Islet precursor cell (in vitro differentiated cells): Measurements from ENCODE around the gene BCL11A.

ENCODE experiments used
- DNase-seq: peaks from one replicate; pipeline ENCODE4 v3.0.0-alpha.2; 2018

Gene BCL11A

GRCh38 chr2:60544062-60544461 is 9.4 kb downstream of the BCL11A start:
- DNase-seq: no peak

GRCh38 chr2:60541056-60541651 is 12.3 kb downstream of the BCL11A start:
- no peak for DNase-seq

GRCh38 chr2:60540074-60540473 is 13.4 kb downstream of the BCL11A start:
- no peak for DNase-seq

- DNase-seq: no peak
Measured at GRCh38 chr2:60539140-60539539, 14.3 kb downstream of the BCL11A start.

- no peak for DNase-seq
Measured at GRCh38 chr2:60538101-60538500, 15.4 kb downstream of the BCL11A start.

GRCh38 chr2:60536746-60537145 is 16.7 kb downstream of the BCL11A start:
- DNase-seq: no peak

GRCh38 chr2:60535685-60536312 is 17.7 kb downstream of the BCL11A start:
- DNase-seq: no peak

GRCh38 chr2:60534892-60535684 is 18.4 kb downstream of the BCL11A start:
- DNase-seq: no peak

GRCh38 chr2:60534052-60534685 is 19.3 kb downstream of the BCL11A start:
- DNase-seq: no peak

- no peak for DNase-seq
Measured at GRCh38 chr2:60533101-60534051, 20.1 kb downstream of the BCL11A start.

- DNase-seq: no peak
Measured at GRCh38 chr2:60532421-60532820, 21.0 kb downstream of the BCL11A start.

- no peak for DNase-seq
Measured at GRCh38 chr2:60531701-60532133, 21.7 kb downstream of the BCL11A start.

- no peak for DNase-seq
Measured at GRCh38 chr2:60530660-60531281, 22.7 kb downstream of the BCL11A start.

GRCh38 chr2:60529785-60530627 is 23.4 kb downstream of the BCL11A start:
- DNase-seq: no peak

- no peak for DNase-seq
Measured at GRCh38 chr2:60529136-60529784, 24.2 kb downstream of the BCL11A start.

- DNase-seq: no peak
Measured at GRCh38 chr2:60528281-60529020, 25.0 kb downstream of the BCL11A start.

- DNase-seq: no peak
Measured at GRCh38 chr2:60527762-60528161, 25.7 kb downstream of the BCL11A start.

GRCh38 chr2:60526623-60527022 is 26.8 kb downstream of the BCL11A start:
- no peak for DNase-seq

GRCh38 chr2:60525899-60526298 is 27.6 kb downstream of the BCL11A start:
- DNase-seq: no peak

GRCh38 chr2:60524874-60525273 is 28.6 kb downstream of the BCL11A start:
- no peak for DNase-seq
